ENCODE results near the gene ZFY. TPM values are rescaled to one million over a fixed set of nuclear protein-coding genes. Genes with fewer than 3 reads are reported as not detected.

Gene ZFY
- polyA plus RNA-seq, 1 experiment: 5.2 TPM

DNA sequence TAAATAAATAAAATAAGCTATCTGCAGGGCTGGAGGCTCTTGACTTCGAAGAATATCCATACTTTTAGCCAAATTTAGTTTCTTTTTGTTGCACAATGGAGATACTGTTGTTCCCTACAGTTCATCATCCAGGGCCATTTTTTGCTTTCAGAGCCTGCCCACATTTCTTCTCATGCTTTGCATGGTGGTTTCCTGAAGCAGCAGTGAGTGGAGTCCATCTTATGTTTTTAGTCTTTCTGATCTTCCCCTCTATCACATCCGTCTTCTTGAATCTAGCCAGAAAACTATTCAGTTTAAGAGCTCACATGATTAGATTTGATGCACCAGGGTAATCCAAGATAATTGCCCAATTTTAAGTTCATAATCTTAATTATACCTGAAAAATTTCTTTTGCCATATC is 19.6 kb downstream of the ZFY start:
- POLR2A ChIA-PET: no interaction called here
- Histone ChIP-seq H3K4me3 (ENCODE audit: low read depth, low read length) (no peak overlapping the region), H3K27me3 (ENCODE audit: control insufficient read depth, insufficient read depth, low read length) (no peaks in the 10 kb centered on the region), H3K36me3 (ENCODE audit: control insufficient read depth, insufficient read depth, low read length) (no peaks in the 10 kb centered on the region)
- no peak for DNase-seq (ENCODE audit: low read depth)
- CTCF ChIA-PET: no interaction called here
- TF ChIP-seq, protein P1, sequence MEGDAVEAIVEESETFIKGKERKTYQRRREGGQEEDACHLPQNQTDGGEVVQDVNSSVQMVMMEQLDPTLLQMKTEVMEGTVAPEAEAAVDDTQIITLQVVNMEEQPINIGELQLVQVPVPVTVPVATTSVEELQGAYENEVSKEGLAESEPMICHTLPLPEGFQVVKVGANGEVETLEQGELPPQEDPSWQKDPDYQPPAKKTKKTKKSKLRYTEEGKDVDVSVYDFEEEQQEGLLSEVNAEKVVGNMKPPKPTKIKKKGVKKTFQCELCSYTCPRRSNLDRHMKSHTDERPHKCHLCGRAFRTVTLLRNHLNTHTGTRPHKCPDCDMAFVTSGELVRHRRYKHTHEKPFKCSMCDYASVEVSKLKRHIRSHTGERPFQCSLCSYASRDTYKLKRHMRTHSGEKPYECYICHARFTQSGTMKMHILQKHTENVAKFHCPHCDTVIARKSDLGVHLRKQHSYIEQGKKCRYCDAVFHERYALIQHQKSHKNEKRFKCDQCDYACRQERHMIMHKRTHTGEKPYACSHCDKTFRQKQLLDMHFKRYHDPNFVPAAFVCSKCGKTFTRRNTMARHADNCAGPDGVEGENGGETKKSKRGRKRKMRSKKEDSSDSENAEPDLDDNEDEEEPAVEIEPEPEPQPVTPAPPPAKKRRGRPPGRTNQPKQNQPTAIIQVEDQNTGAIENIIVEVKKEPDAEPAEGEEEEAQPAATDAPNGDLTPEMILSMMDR (IDR thresholded peaks at IDR 0.05; ENCODE audit: insufficient read depth, low read depth, low read length): no peak

DNA sequence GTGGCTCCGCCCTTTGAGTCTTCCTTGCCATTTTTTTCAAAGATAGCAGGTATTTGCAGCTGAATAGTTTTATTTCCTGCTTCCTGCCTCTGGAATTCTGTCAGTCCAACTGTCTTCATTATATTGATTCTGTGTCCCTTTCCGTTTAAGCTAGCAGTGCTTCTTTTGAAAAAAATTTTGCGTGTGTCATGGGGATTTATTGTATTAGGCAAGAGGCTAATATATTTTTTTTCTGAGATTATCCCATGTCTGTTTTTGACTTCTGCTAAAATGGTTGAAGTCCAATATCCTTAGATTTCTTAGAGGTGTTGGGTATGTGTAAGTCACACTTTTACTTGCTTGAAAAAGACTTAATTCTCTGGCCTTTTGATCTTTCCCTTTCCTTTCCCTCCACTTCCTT is 20.4 kb downstream of the ZFY start:
- Histone ChIP-seq H3K36me3 (ENCODE audit: control insufficient read depth, insufficient read depth, low read length) (no peaks in the 10 kb centered on the region), H3K27me3 (ENCODE audit: control insufficient read depth, insufficient read depth, low read length) (no peaks in the 10 kb centered on the region), H3K4me3 (ENCODE audit: low read depth, low read length) (no peak overlapping the region)
- no peak for DNase-seq (ENCODE audit: low read depth)
- TF ChIP-seq, protein P1 (IDR thresholded peaks at IDR 0.05; ENCODE audit: insufficient read depth, low read depth, low read length): no peak
- CTCF ChIA-PET: no interaction called here
- POLR2A ChIA-PET: no interaction called here

DNA sequence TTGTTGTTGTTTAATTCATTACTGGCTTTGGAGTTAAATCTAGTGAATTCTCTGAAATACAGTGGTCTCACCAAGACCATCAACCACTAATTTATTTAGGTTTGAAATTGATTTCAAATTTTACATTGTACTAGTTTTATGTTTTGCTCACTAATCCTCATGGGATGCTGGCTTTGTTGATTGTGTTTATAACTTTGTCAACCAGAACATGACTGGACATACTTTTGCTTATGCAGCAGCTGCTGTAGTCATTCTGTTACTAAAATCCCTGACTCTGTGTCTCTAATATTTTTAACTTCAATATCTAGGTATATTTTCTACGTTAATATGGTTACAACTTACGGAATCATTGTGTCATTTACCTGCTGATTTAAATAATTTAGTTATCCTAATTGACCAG is 26.9 kb downstream of the ZFY start:
- DNase-seq (ENCODE audit: low read depth): no peak
- POLR2A ChIA-PET: no interaction called here
- H3K27me3 ChIP-seq (ENCODE audit: control insufficient read depth, insufficient read depth, low read length): no peaks in the 10 kb centered on the region
- no peak overlapping the region for H3K4me3 ChIP-seq (ENCODE audit: low read depth, low read length)
- TF ChIP-seq, protein P1 (IDR thresholded peaks at IDR 0.05; ENCODE audit: insufficient read depth, low read depth, low read length): no peak
- no peaks in the 10 kb centered on the region for H3K36me3 ChIP-seq (ENCODE audit: control insufficient read depth, insufficient read depth, low read length)
- CTCF ChIA-PET: no interaction called here

DNA sequence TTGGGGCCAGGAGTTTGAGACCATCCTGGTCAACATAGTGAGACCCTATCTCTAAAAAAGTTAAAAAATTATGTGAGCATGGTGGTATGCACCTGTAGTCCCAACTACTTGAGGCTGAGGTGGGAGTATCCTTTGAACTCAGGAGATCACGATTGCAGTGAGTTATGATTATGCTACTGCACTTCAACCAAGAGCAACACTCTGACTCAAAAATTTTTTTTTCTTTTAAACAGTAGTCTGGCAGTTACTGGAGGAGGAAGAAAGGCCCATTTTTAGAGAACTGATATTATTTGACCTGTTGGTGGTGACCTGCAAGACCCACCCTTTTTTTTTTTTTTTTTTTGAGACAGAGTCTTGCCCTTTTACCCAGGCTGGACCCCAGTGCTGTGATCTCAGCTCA is 29.6 kb downstream of the ZFY start:
- Histone ChIP-seq H3K36me3 (ENCODE audit: control insufficient read depth, insufficient read depth, low read length) (no peaks in the 10 kb centered on the region), H3K27me3 (ENCODE audit: control insufficient read depth, insufficient read depth, low read length) (no peaks in the 10 kb centered on the region), H3K4me3 (ENCODE audit: low read depth, low read length) (no peak overlapping the region)
- ChIA-PET POLR2A (no interaction called here), CTCF (no interaction called here)
- TF ChIP-seq, protein P1 (IDR thresholded peaks at IDR 0.05; ENCODE audit: insufficient read depth, low read depth, low read length): no peak
- DNase-seq (ENCODE audit: low read depth): no peak

DNA sequence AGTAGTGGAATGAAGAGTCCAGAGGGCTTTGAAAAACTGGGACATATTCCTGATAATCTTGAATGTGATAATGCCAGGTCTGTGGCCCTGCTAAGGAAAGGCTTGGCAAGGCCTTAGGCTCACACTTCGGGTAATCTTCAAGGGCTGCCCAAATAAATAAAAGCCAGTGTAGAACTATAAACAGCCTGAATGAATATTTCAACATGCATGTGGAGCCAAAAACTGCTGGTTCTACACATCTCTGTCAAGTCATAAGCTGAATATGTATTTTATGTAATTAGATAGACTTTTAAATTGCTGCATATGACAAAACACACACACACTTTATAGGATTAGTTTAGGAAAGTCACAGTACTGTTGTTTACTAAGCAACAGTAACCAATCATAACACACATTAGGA is 30.4 kb downstream of the ZFY start:
- Histone ChIP-seq H3K27me3 (ENCODE audit: control insufficient read depth, insufficient read depth, low read length) (no peaks in the 10 kb centered on the region), H3K36me3 (ENCODE audit: control insufficient read depth, insufficient read depth, low read length) (no peaks in the 10 kb centered on the region), H3K4me3 (ENCODE audit: low read depth, low read length) (no peak overlapping the region)
- ChIA-PET CTCF (no interaction called here), POLR2A (no interaction called here)
- DNase-seq (ENCODE audit: low read depth): no peak
- TF ChIP-seq, protein P1 (IDR thresholded peaks at IDR 0.05; ENCODE audit: insufficient read depth, low read depth, low read length): no peak
